IPS DF 6.9 (cell line): Measurements from ENCODE around the gene DAB1.
"Not testable (repeated sequence)": the region's sequence is repeated elsewhere in the genome, so short reads cannot be mapped to it uniquely, and the experiment has no call there.

Experiments used
- DNase-seq: peaks from one replicate; pipeline ENCODE4 v3.0.0-alpha.2; 2013; ENCODE audit warnings: low read depth, low spot score
- H3K27ac ChIP-seq: one replicate; pipeline ENCODE4 v1.5.1; 2013; ENCODE audit warnings: low read length, control low read depth
- H3K27me3 ChIP-seq: 2 replicates; pipeline ENCODE4 v1.6.1; 2013; ENCODE audit warnings: mild to moderate bottlenecking, low read length; ENCODE audit not compliant: control insufficient read depth, insufficient read depth
- H3K36me3 ChIP-seq: 2 replicates; pipeline ENCODE4 v1.6.1; 2013; ENCODE audit warnings: low read length; ENCODE audit not compliant: control insufficient read depth, insufficient read depth
- H3K4me1 ChIP-seq: 2 replicates; pipeline ENCODE4 v1.6.1; 2013; ENCODE audit warnings: low read length; ENCODE audit not compliant: control insufficient read depth, insufficient read depth
- H3K4me3 ChIP-seq: 2 replicates; pipeline ENCODE4 v1.5.1; 2013; ENCODE audit warnings: mild to moderate bottlenecking, low read length
- H3K9me3 ChIP-seq: 2 replicates; pipeline ENCODE4 v1.6.1; 2013; ENCODE audit warnings: low read length, inconsistent platforms; ENCODE audit not compliant: control insufficient read depth, insufficient read depth
- WGBS: extraction: QIAGEN DNeasy Blood & Tissue Kit; methylation state at CpG from one replicate; pipeline ENCODE4 v1.1.7; 2013; ENCODE audit warnings: mixed read lengths, missing lambda C conversion rate; ENCODE audit not compliant: insufficient read length, insufficient coverage; 5-methylcytosine and 5-hydroxymethylcytosine counted together

DAB1 gene

DNA sequence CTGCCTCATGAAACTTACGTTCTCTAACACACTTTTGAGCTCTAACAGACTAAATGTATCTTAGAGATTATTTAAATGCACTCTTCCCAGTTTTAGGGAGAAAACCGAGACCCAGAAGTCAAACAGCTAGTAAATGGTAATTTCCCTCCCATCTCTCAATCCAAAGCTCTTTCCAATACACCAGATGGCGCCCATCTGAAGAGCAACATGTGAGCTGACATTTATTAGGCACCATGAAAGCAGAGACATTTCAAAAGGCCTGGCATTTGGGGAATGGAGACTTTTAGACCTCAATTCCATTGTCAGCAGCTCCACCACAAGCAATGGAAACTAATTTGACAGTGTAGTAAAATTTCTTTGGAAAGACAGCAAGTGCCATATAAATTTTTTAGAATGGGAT, 191.4 kb downstream of the DAB1 start:
- no peaks in the 10 kb centered on the region for H3K36me3 ChIP-seq
- H3K4me3 ChIP-seq, result no peak overlapping the region
- WGBS, result no CpG with 5 or more reads among the region's 3 CpGs
- H3K9me3 ChIP-seq, result no peaks in the 10 kb centered on the region
- H3K4me1 ChIP-seq, result 0 out of 2 replicates have a peak, but pooled peaks cover 1% of the 10 kb centered on the region
- no peak overlapping the region for H3K27ac ChIP-seq
- no peaks in the 10 kb centered on the region for H3K27me3 ChIP-seq
- no peak for DNase-seq

DNA sequence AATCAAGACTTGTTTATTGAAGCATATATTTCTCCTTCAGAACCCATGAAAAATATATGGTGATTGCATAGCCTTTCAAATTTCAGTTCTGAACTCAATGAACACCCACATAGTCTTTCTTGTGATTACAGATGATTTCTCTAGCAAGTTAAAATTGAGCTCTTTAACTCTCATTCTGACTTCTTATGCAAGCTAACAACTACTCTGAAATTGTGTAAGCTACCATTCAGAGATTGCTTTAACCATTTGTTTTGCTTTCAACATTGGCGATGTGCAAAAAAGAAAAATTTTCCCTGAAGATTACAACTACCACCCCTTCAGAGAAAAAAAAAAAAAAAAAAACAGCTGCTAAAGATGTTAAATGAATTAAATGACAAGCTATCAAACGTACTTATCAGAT, 193.9 kb downstream of the DAB1 start:
- Histone ChIP-seq H3K4me1 (no peaks in the 10 kb centered on the region), H3K9me3 (no peaks in the 10 kb centered on the region), H3K4me3 (no peak overlapping the region), H3K27ac (no peak overlapping the region), H3K36me3 (no peaks in the 10 kb centered on the region), H3K27me3 (no peaks in the 10 kb centered on the region)
- DNase-seq, result no peak
- WGBS, result no CpG with 5 or more reads among the region's 2 CpGs

DNA sequence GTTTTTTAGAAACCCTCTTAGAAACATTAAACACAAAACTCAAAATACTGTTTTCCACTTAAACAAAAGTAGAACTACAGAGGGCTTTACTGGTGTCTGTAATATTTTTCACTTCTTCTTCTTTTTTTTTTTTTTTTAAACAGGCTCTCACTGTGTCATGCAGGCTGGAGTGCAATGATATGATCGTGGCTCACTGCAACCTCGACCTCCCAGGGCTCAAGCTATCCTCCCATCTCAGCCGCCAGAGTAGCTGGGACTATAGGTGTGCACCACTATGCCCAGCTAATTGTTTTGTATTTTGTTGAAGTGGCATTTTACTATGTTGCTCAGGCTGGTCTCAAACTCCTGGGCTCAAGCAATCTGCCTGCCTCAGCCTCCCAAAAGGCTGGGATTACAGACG, 194.8 kb downstream of the DAB1 start:
- H3K4me1 ChIP-seq, result no peaks in the 10 kb centered on the region
- no peak overlapping the region for H3K4me3 ChIP-seq
- DNase-seq, result no peak
- no CpG with 5 or more reads among the region's 4 CpGs for WGBS
- H3K9me3 ChIP-seq, result no peaks in the 10 kb centered on the region
- H3K27ac ChIP-seq, result no peak overlapping the region
- H3K27me3 ChIP-seq, result no peaks in the 10 kb centered on the region
- no peaks in the 10 kb centered on the region for H3K36me3 ChIP-seq

DNA sequence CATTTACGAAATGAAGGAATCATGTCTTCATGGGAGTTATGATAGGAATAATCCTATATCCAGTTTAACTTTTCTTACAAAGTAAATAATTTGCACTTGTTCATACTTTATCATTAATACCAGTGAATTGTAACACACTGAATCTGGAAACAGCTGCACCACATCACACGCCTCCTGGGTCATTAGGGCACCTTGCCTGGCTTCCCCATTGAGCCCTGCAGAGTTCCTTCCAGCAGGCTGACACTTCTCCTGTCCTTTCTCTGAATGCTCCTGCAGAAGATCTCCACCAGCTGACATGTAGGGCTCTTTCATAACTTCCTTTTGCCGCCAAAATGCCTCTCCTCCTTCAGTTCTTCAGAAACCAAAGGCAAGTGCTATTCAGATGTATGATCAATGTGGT, 201.1 kb downstream of the DAB1 start:
- H3K36me3 ChIP-seq, result no peaks in the 10 kb centered on the region
- WGBS, result no CpG with 5 or more reads among the region's 3 CpGs
- no peak overlapping the region for H3K4me3 ChIP-seq
- no peak overlapping the region for H3K27ac ChIP-seq
- H3K9me3 ChIP-seq, result no peaks in the 10 kb centered on the region
- H3K4me1 ChIP-seq, result no peaks in the 10 kb centered on the region
- no peaks in the 10 kb centered on the region for H3K27me3 ChIP-seq
- DNase-seq, result no peak

DNA sequence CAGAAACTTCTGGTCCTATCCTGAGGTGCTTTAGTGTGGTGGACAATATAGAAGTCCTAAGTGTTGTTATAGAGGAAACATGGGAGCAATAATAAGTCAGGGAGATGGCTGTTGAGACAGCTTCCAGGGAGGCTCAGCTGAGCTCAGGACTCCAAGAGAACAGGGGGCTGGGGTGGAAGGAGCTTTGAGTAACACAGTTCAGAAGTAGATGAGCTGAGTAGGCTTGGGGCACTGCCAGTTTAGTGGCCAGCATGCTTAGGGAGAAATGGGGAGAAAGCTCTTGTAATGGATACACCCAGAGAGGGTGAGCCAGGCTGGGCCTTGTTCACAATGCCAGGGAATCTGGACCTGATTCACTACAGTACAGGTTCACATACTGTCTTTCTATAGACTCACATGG, 201.6 kb downstream of the DAB1 start:
- Histone ChIP-seq H3K4me3 (no peak overlapping the region), H3K27me3 (no peaks in the 10 kb centered on the region), H3K36me3 (no peaks in the 10 kb centered on the region), H3K9me3 (no peaks in the 10 kb centered on the region), H3K4me1 (no peaks in the 10 kb centered on the region), H3K27ac (no peak overlapping the region)
- no peak for DNase-seq

DNA sequence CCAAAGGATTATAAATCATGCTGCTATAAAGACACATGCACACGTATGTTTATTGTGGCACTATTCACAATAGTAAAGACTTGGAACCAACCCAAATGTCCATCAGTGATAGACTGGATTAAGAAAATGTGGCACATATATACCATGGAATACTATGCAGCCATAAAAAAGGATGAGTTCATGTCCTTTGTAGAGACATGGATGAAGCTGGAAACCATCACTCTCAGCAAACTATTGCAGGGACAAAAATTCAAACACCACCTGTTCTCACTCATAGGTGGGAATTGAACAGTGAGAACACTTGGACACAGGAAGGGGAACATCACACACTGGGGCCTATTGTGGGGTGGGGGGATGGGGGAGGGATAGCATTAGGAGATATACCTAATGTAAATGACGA, 203.0 kb downstream of the DAB1 start:
- not testable (repeated sequence) for H3K4me1 ChIP-seq, H3K9me3 ChIP-seq, H3K36me3 ChIP-seq, H3K27ac ChIP-seq, H3K4me3 ChIP-seq, DNase-seq, H3K27me3 ChIP-seq
- no CpG with 5 or more reads among the region's 2 CpGs for WGBS

DNA sequence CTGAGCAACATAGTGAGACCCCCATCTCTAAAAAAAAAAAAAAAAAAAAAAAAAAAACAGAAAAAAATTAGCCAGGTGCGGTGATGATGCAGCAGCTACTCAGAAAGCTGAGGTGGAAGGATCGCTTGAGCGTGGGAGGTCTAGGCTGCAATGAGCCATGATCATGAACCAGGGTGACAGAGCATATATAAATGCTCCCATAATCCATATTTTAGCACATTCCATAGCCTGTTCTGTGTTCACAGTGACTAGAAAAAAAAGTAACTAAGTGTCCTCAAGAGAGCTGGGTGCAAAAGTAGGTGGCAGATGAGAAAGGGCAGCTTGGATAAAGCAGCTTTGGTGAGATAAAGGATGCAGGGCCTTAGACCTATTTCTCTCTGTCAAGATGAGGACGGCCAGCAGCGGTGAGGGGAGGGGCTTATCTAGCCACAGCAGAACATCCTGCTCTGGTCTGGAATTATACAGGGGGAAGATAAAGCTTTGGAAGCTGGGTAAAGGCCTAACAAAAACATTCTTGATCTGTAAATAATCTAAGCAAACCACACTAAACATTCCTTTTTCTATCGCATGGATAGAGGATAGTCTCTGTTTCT, 205.3 kb downstream of the DAB1 start:
- Histone ChIP-seq H3K4me1 (no peaks in the 10 kb centered on the region; the same call in 1 of the 2 replicates), H3K27ac (no peak overlapping the region), H3K9me3 (no peaks in the 10 kb centered on the region), H3K27me3 (no peaks in the 10 kb centered on the region), H3K36me3 (no peaks in the 10 kb centered on the region), H3K4me3 (no peak overlapping the region)
- WGBS, result no CpG with 5 or more reads among the region's 6 CpGs
- no peak for DNase-seq

DNA sequence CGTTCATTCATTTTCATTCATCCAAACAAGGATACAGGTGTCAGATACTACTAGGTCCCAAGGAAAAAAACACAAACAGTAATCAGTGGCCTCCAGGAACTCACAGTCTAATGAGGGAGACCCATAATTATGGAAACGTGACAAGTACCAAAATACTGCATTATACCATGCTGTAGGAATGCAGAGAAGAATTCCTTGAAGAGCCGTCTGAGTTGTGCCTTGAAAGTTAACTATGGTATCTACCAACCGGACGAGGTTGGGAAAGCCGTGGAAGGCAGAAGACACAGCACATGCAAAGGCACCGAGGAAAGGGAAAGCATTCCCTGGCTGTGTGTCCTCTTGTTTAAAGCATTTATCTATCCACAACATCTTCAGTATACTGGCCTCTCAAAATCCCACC, 206.0 kb downstream of the DAB1 start:
- no peaks in the 10 kb centered on the region; the same call in 1 of the 2 replicates for H3K4me1 ChIP-seq
- H3K9me3 ChIP-seq, result no peaks in the 10 kb centered on the region
- H3K36me3 ChIP-seq, result no peaks in the 10 kb centered on the region
- no CpG with 5 or more reads among the region's 7 CpGs for WGBS
- no peak for DNase-seq
- H3K27ac ChIP-seq, result no peak overlapping the region
- no peak overlapping the region for H3K4me3 ChIP-seq
- no peaks in the 10 kb centered on the region for H3K27me3 ChIP-seq

DNA sequence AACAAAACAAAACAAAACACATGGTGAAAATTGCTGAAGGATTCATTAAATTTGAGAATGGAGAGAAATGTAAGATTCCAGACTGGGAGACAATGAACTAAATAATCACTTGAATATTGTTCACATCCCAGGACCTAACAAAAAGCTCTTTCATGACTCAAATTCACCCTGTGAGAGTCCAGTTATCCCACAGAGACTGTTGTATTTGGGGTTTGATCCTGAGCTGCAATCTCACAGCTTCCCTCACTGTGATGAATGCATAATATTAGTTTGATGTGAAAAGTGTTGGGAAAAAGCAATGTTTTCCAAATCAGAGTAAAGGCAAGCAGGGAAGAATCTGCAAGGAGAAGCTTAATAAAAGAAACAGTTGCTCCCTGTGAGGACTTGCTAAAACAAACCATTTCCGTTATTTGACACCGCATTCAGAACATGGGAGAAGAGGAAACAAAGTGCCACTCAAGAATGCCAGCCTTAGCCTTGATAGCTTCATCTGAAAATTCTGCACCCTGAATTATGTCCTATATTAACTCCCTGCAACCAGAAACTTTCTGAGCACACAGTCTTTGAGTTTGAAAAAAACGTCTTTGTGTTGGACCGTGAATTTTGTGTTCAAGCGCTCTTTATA, 208.8 kb downstream of the DAB1 start:
- Histone ChIP-seq H3K9me3 (no peaks in the 10 kb centered on the region), H3K4me3 (no peak overlapping the region), H3K27me3 (no peaks in the 10 kb centered on the region; the same call in 1 of the 2 replicates), H3K27ac (no peak overlapping the region), H3K4me1 (peaks cover 1% of the 10 kb centered on the region; the same call in 1 of the 2 replicates), H3K36me3 (no peaks in the 10 kb centered on the region)
- no peak for DNase-seq
- WGBS, result no CpG with 5 or more reads among the region's 5 CpGs

DNA sequence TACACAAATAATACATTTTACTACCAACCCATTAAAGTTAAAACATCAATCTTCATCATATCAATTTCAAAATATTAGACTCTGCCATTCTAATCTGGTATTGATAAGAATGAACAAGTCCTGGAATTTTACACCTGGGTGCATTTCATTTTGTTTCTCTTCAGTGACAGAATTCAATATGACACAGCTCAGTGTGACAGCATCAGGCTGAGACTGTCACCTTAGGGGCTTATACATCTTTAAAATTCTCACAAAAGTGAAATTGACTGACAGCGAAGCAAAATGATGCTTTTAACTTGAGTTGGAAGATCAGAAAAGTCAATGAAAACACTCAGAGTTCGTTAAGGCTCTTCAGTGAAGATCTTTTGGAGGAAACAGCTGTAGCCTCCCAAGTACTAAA, 213.0 kb downstream of the DAB1 start:
- Histone ChIP-seq H3K4me1 (peaks cover 1% of the 10 kb centered on the region; the same call in 1 of the 2 replicates), H3K36me3 (no peaks in the 10 kb centered on the region), H3K27me3 (peaks cover 3% of the 10 kb centered on the region; the same call in 1 of the 2 replicates), H3K4me3 (no peak overlapping the region), H3K9me3 (no peaks in the 10 kb centered on the region), H3K27ac (no peak overlapping the region)
- no peak for DNase-seq
- WGBS, result no CpG with 5 or more reads among the region's 2 CpGs

DNA sequence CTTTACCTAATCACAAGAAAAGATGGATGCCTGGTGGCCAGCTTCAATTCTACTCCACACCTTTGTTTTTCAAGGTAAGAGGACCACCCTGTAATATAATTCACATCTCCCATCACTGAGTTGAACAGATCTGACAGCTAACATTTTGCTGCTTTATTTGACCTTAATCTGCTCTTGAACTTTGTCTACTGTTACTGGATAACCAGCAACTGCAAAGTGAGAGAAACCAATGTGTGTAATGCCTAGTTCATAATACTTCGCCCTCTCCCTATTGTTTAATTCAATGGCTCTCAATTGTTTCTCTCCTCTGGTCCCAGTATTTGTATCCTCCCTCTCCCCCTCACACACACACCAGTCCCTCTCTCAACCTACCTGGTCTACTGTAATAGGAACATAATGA, 214.4 kb downstream of the DAB1 start:
- Histone ChIP-seq H3K9me3 (no peaks in the 10 kb centered on the region), H3K36me3 (no peaks in the 10 kb centered on the region), H3K27me3 (peaks cover 5% of the 10 kb centered on the region; the same call in 1 of the 2 replicates), H3K27ac (no peak overlapping the region), H3K4me3 (no peak overlapping the region), H3K4me1 (0 out of 2 replicates have a peak, but pooled peaks cover 1% of the 10 kb centered on the region)
- DNase-seq, result no peak
- no CpG with 5 or more reads among the region's 1 CpG for WGBS
